Hindlimb muscle (tissue), 1 donor: ENCODE measurements around the gene HEBP2. TPM values are rescaled to one million over a fixed set of nuclear protein-coding genes. Genes with fewer than 3 reads are reported as not detected.
A peak's percentile ranks its signal among the peaks of the same experiment; 100 is the strongest.
"Not testable (repeated sequence)": the region's sequence is repeated elsewhere in the genome, so short reads cannot be mapped to it uniquely, and the experiment has no call there.

Experiments used
- DNase-seq: peaks from one replicate; pipeline ENCODE4 v3.0.0-alpha.2; 2013
- polyA plus RNA-seq: library from polyadenylated mRNA; unstranded; fragments of 120-200 nt; gene quantifications from one replicate; pipeline ENCODE4 v1.2.1, GENCODE V29; 2013; ENCODE audit not compliant: insufficient read length

Gene HEBP2
- polyA plus RNA-seq, 1 donor: 44.0 TPM

- DNase-seq: no peak
Observed at GRCh38 chr6:138424004-138424904, 20.2 kb downstream of the HEBP2 start.

GRCh38 chr6:138425256-138425655 lies 21.2 kb downstream of the HEBP2 start:
- DNase-seq: not testable (repeated sequence)

GRCh38 chr6:138426500-138427123 lies 22.6 kb downstream of the HEBP2 start:
- no peak for DNase-seq

GRCh38 chr6:138427701-138428100 lies 23.7 kb downstream of the HEBP2 start:
- no peak for DNase-seq

GRCh38 chr6:138428944-138429598 lies 25.0 kb downstream of the HEBP2 start:
- DNase-seq: peak; percentile 49

GRCh38 chr6:138429761-138430160 lies 25.7 kb downstream of the HEBP2 start:
- DNase-seq: no peak

GRCh38 chr6:138430361-138431145 lies 26.5 kb downstream of the HEBP2 start:
- DNase-seq: no peak

GRCh38 chr6:138431256-138432062 lies 27.4 kb downstream of the HEBP2 start:
- DNase-seq: no peak

- no peak for DNase-seq
Observed at GRCh38 chr6:138432063-138432356, 28.0 kb downstream of the HEBP2 start.

GRCh38 chr6:138434096-138434495 lies 30.1 kb downstream of the HEBP2 start:
- DNase-seq: no peak

- no peak for DNase-seq
Observed at GRCh38 chr6:138434925-138435324, 30.9 kb downstream of the HEBP2 start.

GRCh38 chr6:138439546-138439945 lies 35.5 kb downstream of the HEBP2 start:
- DNase-seq: no peak

- no peak for DNase-seq
Observed at GRCh38 chr6:138440296-138440695, 36.3 kb downstream of the HEBP2 start.

- DNase-seq: no peak
Observed at GRCh38 chr6:138440758-138441357, 36.8 kb downstream of the HEBP2 start.

- no peak for DNase-seq
Observed at GRCh38 chr6:138441965-138442364, 37.9 kb downstream of the HEBP2 start.

GRCh38 chr6:138442663-138443062 lies 38.6 kb downstream of the HEBP2 start:
- no peak for DNase-seq

- DNase-seq: no peak
Observed at GRCh38 chr6:138443979-138444378, 40.0 kb downstream of the HEBP2 start.

GRCh38 chr6:138446821-138447220 lies 42.8 kb downstream of the HEBP2 start:
- no peak for DNase-seq

- no peak for DNase-seq
Observed at GRCh38 chr6:138450445-138450844, 46.4 kb downstream of the HEBP2 start.

GRCh38 chr6:138451043-138451442 lies 47.0 kb downstream of the HEBP2 start:
- DNase-seq: no peak

- no peak for DNase-seq
Observed at GRCh38 chr6:138454981-138455706, 51.1 kb downstream of the HEBP2 start.
